ENCODE data around the gene ADAMTS9.

The ADAMTS9 gene

DNA sequence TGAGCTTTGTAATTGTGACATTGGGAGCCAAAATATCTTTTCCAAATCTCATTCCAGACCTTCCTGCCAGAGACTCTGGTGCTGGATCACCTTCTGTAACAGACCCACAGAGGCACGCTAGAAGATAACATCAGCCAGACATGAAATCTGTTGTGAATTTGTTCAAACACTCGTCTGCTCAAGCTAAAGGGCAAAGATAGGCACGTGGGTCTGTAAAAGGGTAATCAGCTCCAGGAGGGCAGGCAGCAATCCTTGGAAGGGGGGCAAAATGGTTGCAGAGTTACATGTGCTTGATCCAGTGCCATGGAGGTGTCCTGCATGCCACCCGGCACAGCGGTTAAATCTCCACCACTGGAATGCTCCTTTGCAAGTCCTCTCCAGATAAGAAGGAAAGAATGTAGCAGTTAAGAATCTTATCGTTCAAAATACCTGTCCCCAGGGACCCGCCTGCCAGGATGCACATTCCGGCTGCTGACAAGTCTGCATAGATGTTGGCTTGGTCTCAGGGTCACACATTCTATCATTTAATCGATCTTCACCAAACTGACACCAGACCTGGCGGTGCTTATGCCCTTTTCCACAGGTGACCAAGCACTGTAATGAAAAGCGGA, 74.8 kb downstream of the ADAMTS9 start:
- DNase-seq, result no peak

DNA sequence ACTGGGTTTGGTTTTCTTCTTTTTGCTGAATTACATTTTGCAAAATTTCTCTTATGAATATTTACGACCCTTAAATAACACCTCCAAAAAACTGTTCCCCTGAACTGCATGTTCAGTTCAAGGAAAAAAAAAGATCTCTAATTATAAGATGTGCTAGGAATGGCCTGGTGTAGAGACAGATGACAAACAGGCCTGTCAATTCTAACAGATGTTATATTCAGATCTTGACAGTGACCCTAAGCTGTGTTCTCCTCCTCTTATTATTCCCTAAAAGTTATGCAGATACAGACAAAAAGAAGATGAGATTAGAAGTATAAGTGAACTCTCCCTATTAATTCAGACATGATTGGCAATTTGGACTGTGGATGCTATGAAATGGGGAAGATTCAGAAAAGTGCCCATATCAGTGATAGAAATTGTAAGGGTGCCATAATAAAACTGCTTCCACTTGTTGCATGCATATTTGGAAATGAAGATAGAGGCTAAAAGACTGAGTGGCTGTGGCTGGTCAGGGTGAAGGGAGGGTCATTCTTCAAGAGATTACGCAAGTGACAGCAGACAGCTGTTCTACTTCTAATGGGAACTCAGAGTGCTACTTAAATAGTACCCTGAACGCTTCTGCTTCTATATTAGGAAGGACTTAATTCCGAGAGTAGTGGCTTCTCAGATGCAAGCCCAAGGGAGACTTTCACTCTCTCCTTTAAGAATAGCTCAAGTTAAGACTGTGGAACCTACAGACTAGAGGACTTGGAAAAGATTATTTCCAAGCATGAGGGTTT, 75.5 kb downstream of the ADAMTS9 start:
- DNase-seq, result no peak

DNA sequence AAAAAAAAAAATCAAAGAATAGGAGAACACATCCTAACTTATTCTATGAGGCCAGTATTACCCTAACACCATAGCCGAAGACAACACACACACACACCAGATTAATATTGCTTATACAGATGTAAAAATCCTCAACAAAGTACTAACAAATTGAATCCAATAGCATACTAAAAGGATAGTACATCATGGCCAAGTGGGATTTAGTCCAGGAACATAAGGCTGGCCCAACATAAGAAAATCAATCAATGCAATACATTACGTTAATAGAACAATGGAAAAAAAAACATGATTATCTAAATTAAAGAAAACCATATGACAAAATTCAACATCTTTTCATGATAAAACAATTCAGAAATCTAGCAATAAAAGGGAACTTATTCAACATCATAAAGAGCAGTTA, 79.1 kb downstream of the ADAMTS9 start:
- DNase-seq, result no peak

- DNase-seq, result no peak
These were observed 80.7 kb downstream of the ADAMTS9 start for GRCh38 chr3:64607032-64607551.

DNA sequence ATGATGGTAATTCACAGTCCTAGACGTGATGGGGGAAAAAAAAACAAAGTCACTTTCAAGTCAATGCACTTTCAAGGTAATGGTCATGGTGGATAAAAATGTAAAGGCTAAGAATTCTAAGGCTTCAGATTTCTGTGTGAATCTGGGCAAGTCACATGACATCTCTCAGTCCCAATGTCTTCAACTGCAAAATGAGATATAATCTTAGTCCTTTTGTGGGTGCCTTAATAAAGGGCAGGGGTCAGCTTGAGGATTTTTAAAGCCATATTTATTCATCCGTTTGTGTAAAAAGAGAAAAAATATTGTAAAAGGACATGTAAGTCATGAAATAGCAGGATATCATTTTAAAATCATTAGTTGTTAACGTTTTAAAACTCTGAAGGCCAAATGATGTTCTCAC, 83.5 kb downstream of the ADAMTS9 start:
- no peak for DNase-seq

DNA sequence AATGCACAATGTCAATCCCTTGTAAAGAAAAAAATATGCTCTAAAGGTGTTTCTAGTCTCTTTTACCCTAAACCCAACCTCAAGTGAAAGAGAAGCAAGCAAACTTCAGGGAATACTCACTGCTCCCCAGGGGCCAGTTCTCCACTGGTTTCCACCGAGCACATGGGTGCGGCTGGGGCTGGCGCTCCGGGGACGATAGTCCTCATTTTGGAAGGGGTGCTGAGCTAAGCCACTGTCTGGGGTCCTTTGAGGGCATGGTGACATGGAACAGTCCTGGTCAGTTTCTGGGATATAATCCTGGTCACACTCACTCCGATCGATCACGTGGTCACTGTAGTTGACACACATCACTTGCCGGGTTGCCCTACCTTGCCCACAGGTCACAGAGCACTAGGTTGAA, 86.0 kb downstream of the ADAMTS9 start:
- DNase-seq, result no peak

DNA sequence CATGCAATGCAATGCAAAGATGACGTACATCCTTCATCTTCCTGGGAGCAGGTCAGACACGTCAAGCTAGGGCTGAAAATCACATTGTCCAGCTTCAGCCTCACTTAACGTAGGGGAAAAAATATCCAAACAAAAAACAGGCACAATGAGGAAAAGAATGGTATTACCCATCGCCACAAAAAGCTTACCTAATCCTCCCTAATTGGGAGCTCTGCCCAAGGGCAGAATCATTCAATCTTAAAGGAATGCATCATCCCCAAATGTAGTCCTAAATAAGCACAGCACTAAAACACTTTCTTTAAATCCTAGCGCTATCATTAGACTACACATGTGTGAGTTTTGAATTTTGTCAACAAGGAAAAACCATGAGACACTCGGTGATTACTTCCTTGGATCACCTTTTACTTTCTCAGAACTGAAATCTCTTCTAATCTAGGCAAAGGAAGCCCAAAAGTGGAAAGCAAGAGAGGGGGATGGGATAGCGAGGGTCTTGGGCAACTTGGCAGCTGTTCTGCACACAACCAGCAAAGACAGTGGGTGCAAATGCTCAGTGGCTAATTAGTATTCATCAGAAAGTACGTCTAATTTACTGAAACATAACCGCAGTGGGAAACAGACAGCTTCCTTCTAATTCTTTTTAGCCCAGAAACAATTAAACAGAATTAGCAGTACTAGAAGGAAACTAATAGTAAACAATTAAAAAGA, 87.4 kb downstream of the ADAMTS9 start:
- no peak for DNase-seq

GRCh38 chr3:64599651-64600050, 88.1 kb downstream of the ADAMTS9 start:
- no peak for DNase-seq

GRCh38 chr3:64595253-64595694, 92.5 kb downstream of the ADAMTS9 start:
- DNase-seq, result peak; percentile 95

DNA sequence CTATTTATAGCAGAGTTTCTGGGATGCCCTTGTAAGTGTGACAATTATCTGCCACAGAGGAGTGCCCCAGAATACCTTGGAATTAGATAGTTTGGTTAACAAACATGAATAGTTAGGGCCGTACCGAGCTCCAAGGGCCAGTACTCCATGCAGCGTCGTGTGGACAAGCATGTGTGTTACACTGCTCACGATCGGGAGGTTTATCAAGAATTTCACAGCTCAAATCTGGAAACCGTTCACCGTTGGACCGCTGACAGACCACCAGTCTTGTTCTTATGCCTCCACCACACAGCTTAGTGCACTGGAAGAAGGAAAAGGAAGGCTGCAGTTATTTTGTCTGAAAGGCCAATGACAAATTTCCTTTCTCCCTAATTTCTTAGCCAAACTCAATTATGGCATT, 93.7 kb downstream of the ADAMTS9 start:
- DNase-seq, result no peak

DNA sequence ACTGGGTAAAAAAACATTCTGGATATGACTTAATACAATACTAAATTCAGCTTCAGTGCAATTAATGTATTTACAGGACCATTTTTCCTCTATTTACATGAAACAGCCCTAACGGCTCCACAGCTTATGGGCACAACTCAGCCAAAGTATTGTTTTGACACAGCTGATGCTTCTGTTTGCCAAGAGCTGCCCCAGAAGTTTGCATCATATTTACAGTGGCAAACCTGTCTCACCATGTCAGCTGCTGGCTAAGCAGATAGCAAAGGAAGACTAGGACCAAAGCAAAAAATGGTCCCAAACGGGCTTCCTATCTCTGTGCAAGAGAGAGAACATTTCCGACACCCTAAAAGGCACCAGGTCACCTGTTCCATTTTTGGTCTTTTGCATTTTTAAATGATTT, 94.5 kb downstream of the ADAMTS9 start:
- no peak for DNase-seq

GRCh38 chr3:64591615-64592014, 96.2 kb downstream of the ADAMTS9 start:
- DNase-seq, result no peak

- DNase-seq, result no peak
These were observed 99.4 kb downstream of the ADAMTS9 start for GRCh38 chr3:64588380-64588779.

DNA sequence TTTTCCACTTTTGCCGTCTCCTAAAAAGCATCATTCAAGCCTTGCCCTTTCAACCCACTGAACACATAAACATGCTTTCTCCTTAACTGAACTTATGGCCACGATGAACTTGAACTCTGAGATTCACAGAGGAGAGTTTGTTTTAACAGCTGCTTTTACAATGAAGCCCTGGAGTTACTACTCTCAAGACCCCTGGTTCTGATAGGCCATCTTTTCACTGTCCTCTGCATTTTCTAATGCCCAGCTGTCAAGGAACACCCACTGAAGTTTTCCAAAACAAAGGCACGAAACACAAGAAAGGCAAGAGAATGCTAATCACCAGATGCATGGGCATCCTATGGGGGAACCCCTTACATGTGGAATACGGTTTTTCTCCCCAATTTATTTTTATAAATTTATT, 100.8 kb downstream of the ADAMTS9 start:
- DNase-seq, result no peak

DNA sequence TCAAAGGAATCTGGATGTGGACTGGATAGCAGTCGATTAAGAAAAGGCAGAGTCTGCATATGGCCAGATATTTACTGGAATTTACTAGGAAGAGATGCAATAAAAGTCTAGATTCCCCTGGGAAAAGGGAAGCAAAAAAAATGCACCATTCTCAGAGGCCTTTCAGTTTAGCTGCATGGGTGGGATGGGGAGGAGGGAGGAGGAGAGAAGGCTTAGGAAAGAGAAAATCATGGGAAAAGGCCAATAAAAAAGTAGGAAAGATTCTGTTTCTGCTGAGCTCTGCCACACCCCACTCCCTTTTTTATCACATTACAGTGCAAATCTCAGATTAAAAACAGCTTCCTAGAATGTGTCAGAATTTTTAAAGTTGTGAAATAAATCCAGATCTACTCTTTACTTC, 103.6 kb downstream of the ADAMTS9 start:
- peak; percentile 26 for DNase-seq

DNA sequence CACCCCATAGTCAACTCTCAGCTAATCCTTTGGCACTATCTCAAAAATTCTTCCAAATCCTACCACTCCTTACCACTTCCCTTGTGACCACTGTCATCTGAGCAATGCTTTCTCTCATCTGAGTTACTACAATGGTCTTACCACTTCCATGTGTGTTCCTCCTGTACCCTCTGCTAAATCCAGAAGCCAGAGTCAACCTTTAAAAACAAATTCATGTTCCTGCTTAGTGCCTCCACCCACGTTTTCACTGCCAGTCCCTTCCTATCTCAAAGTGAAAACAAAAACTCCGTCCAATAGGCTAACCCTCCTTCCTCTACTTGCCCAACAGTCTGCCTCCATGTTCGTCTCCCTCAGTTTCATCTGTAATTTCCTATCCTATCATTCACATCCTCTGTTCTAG, 109.0 kb downstream of the ADAMTS9 start:
- no peak for DNase-seq

DNA sequence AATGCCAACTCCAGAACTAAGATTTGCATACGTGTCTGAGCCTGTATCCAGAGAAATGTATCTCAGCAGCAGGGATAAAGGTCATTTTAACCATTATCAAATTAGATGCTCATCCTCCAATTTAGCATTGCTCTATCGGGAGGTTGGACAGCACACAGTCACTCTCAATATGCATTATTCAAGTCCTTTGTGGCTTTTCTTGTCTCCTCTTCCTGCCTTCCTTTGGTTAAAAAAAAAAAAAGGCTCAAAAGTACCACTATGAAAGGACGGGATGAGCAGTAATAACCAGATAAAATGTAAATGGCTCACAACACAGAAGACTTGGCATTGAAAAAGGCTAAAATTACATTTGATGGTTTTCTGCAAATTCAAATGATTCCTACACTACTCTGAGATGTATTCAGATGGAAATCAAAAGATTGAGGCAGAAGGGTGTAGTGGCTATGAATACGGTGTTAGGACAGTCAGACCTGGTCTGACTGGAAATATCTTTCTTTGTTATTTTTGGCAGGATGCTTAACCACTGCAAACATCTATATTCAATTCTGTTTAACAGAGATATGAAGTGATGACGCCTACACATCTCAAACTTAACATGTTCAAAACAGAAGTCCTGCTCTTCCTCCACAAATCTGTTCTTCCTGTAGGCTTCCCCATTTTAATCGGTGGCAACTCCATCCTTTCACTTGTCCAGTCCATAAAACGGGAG, 109.6 kb downstream of the ADAMTS9 start:
- no peak for DNase-seq

DNA sequence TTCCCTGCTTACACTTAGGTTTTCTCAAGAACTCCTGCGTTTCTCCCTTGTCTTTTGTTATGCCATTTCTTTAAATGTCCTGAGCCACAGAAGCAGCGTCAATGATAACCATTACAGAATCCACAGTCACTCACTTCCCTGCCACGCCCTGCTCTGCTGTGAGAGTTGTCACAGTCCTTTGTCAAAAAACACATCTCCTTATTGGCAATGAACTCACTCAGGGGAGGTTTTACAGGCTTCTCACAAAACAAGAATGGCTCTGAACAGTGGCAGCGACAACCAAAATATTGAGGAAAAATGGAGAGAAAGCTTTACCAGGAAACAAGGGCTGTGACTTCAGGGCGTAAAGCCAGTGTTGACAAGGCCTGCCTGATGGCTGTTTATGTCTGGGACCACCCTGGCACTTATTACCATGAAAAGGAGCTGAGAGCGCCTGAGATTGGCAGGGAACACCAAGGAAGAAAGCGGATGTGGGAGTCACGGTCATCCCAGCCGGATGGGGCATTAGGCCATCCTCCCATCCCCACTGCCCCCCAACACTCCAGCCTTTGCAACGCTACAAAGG, 111.5 kb downstream of the ADAMTS9 start:
- DNase-seq, result no peak

GRCh38 chr3:64575211-64575844, 112.5 kb downstream of the ADAMTS9 start:
- DNase-seq, result no peak

DNA sequence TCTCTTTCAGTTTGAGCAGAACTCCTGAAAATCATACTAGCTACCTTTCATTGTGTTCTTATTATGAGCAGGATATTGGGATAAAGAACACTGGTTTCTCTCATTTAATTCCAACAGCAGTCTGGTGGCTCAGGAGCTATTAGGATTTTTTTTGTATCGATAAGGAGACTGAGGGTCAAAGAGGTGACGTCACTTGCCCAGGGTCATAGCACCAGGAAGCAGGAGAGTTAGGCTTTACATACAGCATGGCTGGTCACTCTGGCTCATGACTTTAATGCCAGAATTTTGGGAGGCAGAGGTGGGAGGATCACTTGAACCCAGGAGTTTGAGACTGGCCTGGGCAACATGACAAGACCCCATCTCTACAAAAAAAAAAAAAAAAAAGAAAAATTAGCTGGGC, 113.6 kb downstream of the ADAMTS9 start:
- DNase-seq, result no peak

DNA sequence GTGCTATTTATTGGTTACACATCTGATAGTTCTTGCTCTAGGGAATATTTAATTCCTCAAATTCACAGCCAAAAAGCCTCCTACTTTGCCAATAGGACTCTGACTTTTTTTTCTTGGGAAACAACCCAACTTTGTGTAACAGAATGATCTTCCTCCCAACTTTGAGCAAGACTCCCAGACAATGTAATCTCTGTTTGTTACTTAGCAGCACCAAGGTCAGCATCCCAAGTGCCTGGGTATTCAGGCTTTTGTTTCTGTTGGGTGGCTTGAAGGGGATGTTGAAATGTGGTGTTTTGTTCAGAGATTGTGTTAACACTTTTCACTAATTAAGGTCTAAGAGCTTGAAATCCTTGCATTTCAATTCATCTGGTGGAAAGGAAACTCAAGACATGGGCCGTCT, 115.8 kb downstream of the ADAMTS9 start:
- DNase-seq, result no peak

GRCh38 chr3:64568895-64569517, 118.8 kb downstream of the ADAMTS9 start:
- no peak for DNase-seq

All from fibroblast of skin of back (primary cell).